Thoracic aorta (tissue), 2 donors: Measurements from ENCODE around the gene WDR1. TPM values are rescaled to one million over a fixed set of nuclear protein-coding genes. Genes with fewer than 3 reads are reported as not detected.

Source experiments
- ATAC-seq: fragments of 150-250 bp; one replicate; pipeline ENCODE4 v1.8.0; 2017; ENCODE audit warnings: low read depth; ENCODE audit not compliant: insufficient number of reproducible peaks, low FRiP score
- DNase-seq: peaks from one replicate; pipeline ENCODE4 v3.0.0-alpha.2; 2020; ENCODE audit warnings: low spot score
- H3K27ac ChIP-seq, 2 donors: fragments of 200-600 bp; sonication (generic); 1 replicate in 1 of 2; 2 replicates in 1 of 2; pipeline ENCODE4 v1.5.1; 2016; ENCODE audit warnings: mild to moderate bottlenecking in 2 of 2, moderate library complexity in 2 of 2
- H3K27me3 ChIP-seq: fragments of 200-600 bp; sonication (generic); replicated peaks from 2 replicates; pipeline ENCODE4 v1.6.0; 2016; ENCODE audit warnings: mild to moderate bottlenecking; ENCODE audit not compliant: insufficient read depth
- H3K36me3 ChIP-seq: fragments of 200-600 bp; sonication (generic); one replicate; pipeline ENCODE4 v1.5.1; 2016
- H3K4me1 ChIP-seq, 2 donors: fragments of 200-600 bp; sonication (generic); 1 replicate in 1 of 2; 2 replicates in 1 of 2; pipeline versions ENCODE4 v1.5.1 to v1.6.0; 2016; ENCODE audit warnings: low read depth in 2 of 2, mild to moderate bottlenecking in 1 of 2; ENCODE audit not compliant: control insufficient read depth in 1 of 2
- H3K4me3 ChIP-seq: fragments of 200-600 bp; sonication (generic); 2 replicates; pipeline ENCODE4 v1.5.1; 2016; ENCODE audit warnings: mild to moderate bottlenecking
- H3K9me3 ChIP-seq: fragments of 200-600 bp; sonication (generic); 2 replicates; pipeline ENCODE4 v1.5.1; 2016
- CTCF ChIP-seq: fragments of 200-600 bp; sonication (generic); IDR thresholded peaks from one replicate; pipeline ENCODE4 v1.5.1; 2019; ENCODE audit warnings: antibody characterized with exemption
- total RNA-seq, 2 donors: library from RNA; depleted of rRNA; stranded (reverse); fragments of >200 nt; gene quantifications; one replicate each; pipeline versions ENCODE4 v1.1.0 to v1.2.3, GENCODE V29; 2016

WDR1 gene
- total RNA-seq, 2 donors from 2014 or later, result 263 to 408 TPM

GRCh38 chr4:10066206-10066605, 50.4 kb downstream of the WDR1 start:
- DNase-seq (no peak), ATAC-seq (no peak)
- Histone ChIP-seq H3K4me1 (peaks cover 5 to 11% of the 10 kb centered on the region in 2 donors), H3K9me3 (no peaks in the 10 kb centered on the region), H3K27ac (no peak overlapping the region), H3K27me3 (no peaks in the 10 kb centered on the region), H3K36me3 (peaks cover 30% of the 10 kb centered on the region), H3K4me3 (no peak overlapping the region)
- TF ChIP-seq CTCF, result no peak

- DNase-seq (peak; percentile 54), ATAC-seq (peak; percentile 87)
- TF ChIP-seq CTCF, result peak; percentile 71
- Histone ChIP-seq H3K36me3 (peaks cover 25% of the 10 kb centered on the region), H3K4me1 (peaks cover 5 to 11% of the 10 kb centered on the region in 2 donors), H3K27me3 (no peaks in the 10 kb centered on the region), H3K27ac (peak overlapping the region; percentile 44 to 45), H3K4me3 (no peak overlapping the region), H3K9me3 (no peaks in the 10 kb centered on the region)
Measured at GRCh38 chr4:10063544-10064300, 52.9 kb downstream of the WDR1 start.

- Histone ChIP-seq H3K36me3 (peaks cover 12% of the 10 kb centered on the region), H3K4me1 (peaks cover 5 to 11% of the 10 kb centered on the region in 2 donors), H3K27me3 (no peaks in the 10 kb centered on the region), H3K9me3 (no peaks in the 10 kb centered on the region), H3K4me3 (no peak overlapping the region), H3K27ac (no peak overlapping the region)
- ATAC-seq (no peak), DNase-seq (no peak)
- TF ChIP-seq CTCF, result no peak
Measured at GRCh38 chr4:10061650-10062415, 54.8 kb downstream of the WDR1 start.

- ATAC-seq, result no peak
- Histone ChIP-seq H3K4me1 (peaks cover 0 to 2% of the 10 kb centered on the region in 2 donors), H3K9me3 (no peaks in the 10 kb centered on the region), H3K36me3 (no peaks in the 10 kb centered on the region), H3K27ac (no peak overlapping the region), H3K27me3 (no peaks in the 10 kb centered on the region), H3K4me3 (no peak overlapping the region)
- no peak for TF ChIP-seq CTCF
- DNase-seq, result no peak
Measured at GRCh38 chr4:10058371-10058770, 58.2 kb downstream of the WDR1 start.

GRCh38 chr4:10057023-10057395, 59.6 kb downstream of the WDR1 start:
- H3K4me1 ChIP-seq, result no peaks in the 10 kb centered on the region
- TF ChIP-seq CTCF, result no peak
- no peak overlapping the region for H3K4me3 ChIP-seq
- no peak overlapping the region for H3K27ac ChIP-seq
- H3K27me3 ChIP-seq, result no peaks in the 10 kb centered on the region
- DNase-seq, result no peak
- no peak for ATAC-seq
- no peaks in the 10 kb centered on the region for H3K9me3 ChIP-seq
- H3K36me3 ChIP-seq, result no peaks in the 10 kb centered on the region
